ENCODE data around the gene OTX1. TPM values are rescaled to one million over a fixed set of nuclear protein-coding genes. Genes with fewer than 3 reads are reported as not detected.

Gene OTX1
- total RNA-seq, 1 donor from 2014 or later = not detected

GRCh38 chr2:63023444-63023843 is 27.2 kb upstream of the OTX1 start:
- H3K27me3 ChIP-seq (ENCODE audit: control insufficient read depth, insufficient read depth, low read length) = no peaks in the 10 kb centered on the region
- no peaks in the 10 kb centered on the region for H3K36me3 ChIP-seq (ENCODE audit: control insufficient read depth, insufficient read depth, low read length)
- no peak overlapping the region for H3K4me3 ChIP-seq (ENCODE audit: low read depth, low read length)
- DNase-seq (ENCODE audit: low read depth) = no peak
- peak; percentile 15 for TF ChIP-seq CTCF (IDR thresholded peaks at IDR 0.05; ENCODE audit: insufficient read depth, low read length, poor library complexity, severe bottlenecking)

DNA sequence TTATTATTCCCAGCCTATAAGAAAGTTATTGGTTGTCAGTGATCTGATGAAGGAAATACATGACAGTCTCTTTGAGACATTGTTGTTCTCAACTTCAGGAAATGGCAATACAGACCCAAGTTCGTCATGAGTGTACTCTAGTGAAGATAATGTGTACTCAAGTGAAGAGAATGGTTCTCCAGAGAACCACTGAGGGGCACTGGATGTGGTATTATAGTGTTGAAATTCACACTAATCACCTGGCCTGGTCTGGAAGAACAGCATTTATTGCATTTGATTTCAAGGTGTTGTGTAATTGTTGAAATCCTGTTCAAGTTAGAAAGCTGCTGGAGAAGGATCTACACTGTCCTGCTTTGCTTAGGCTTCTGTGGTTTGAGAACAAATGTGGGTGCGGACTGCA is 23.4 kb upstream of the OTX1 start:
- H3K36me3 ChIP-seq (ENCODE audit: control insufficient read depth, insufficient read depth, low read length) = no peaks in the 10 kb centered on the region
- DNase-seq (ENCODE audit: low read depth) = no peak
- no peaks in the 10 kb centered on the region for H3K27me3 ChIP-seq (ENCODE audit: control insufficient read depth, insufficient read depth, low read length)
- no peak overlapping the region for H3K4me3 ChIP-seq (ENCODE audit: low read depth, low read length)
- no peak for TF ChIP-seq CTCF (IDR thresholded peaks at IDR 0.05; ENCODE audit: insufficient read depth, low read length, poor library complexity, severe bottlenecking)

DNA sequence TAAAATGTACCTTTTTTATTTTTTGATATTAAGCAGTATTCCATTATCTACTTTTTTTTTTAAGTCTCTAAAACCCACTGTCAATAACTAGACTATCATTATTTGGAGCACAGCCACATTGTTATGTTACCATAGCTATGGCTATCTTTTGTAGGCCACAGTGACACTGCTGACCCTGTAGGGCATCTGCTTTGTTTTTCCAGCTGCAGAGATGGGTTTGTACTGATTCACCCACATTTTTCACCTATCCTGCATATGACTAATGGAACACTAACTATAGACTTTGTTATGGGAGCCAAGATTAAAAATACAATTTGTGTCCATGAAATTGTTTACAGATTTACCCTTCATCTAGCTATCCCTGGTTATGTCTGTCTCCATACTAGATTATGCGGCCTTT is 21.6 kb upstream of the OTX1 start:
- Histone ChIP-seq H3K27me3 (ENCODE audit: control insufficient read depth, insufficient read depth, low read length) (no peaks in the 10 kb centered on the region), H3K4me3 (ENCODE audit: low read depth, low read length) (no peak overlapping the region), H3K36me3 (ENCODE audit: control insufficient read depth, insufficient read depth, low read length) (no peaks in the 10 kb centered on the region)
- no peak for TF ChIP-seq CTCF (IDR thresholded peaks at IDR 0.05; ENCODE audit: insufficient read depth, low read length, poor library complexity, severe bottlenecking)
- no peak for DNase-seq (ENCODE audit: low read depth)

- TF ChIP-seq CTCF (IDR thresholded peaks at IDR 0.05; ENCODE audit: insufficient read depth, low read length, poor library complexity, severe bottlenecking) = no peak
- H3K4me3 ChIP-seq (ENCODE audit: low read depth, low read length) = no peak overlapping the region
- no peaks in the 10 kb centered on the region for H3K27me3 ChIP-seq (ENCODE audit: control insufficient read depth, insufficient read depth, low read length)
- no peak for DNase-seq (ENCODE audit: low read depth)
- no peaks in the 10 kb centered on the region for H3K36me3 ChIP-seq (ENCODE audit: control insufficient read depth, insufficient read depth, low read length)
These were observed 16.1 kb upstream of the OTX1 start for GRCh38 chr2:63034526-63034925.

GRCh38 chr2:63035169-63035568 is 15.5 kb upstream of the OTX1 start:
- DNase-seq (ENCODE audit: low read depth) = no peak
- no peak for TF ChIP-seq CTCF (IDR thresholded peaks at IDR 0.05; ENCODE audit: insufficient read depth, low read length, poor library complexity, severe bottlenecking)
- no peaks in the 10 kb centered on the region for H3K27me3 ChIP-seq (ENCODE audit: control insufficient read depth, insufficient read depth, low read length)
- H3K4me3 ChIP-seq (ENCODE audit: low read depth, low read length) = no peak overlapping the region
- H3K36me3 ChIP-seq (ENCODE audit: control insufficient read depth, insufficient read depth, low read length) = no peaks in the 10 kb centered on the region

DNA sequence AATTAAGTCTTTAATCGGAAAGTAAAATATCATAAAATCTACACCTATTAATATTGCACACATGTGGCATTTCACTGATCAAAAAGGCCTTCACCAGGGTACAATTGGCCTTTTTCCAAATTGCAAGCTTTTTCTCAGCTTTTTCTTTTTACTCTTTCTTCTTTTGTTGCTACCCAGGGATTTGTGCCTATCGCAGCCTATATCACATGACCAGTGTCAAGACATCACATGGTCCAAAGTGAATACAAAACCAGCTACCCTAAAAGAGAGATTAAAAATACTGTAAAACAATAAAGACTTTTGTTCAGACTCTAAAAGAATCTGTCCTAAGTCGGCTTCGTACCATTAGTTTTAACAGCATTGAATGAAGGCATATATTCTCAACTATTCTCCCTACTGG is 15.0 kb upstream of the OTX1 start:
- DNase-seq (ENCODE audit: low read depth) = no peak
- no peak overlapping the region for H3K4me3 ChIP-seq (ENCODE audit: low read depth, low read length)
- TF ChIP-seq CTCF (IDR thresholded peaks at IDR 0.05; ENCODE audit: insufficient read depth, low read length, poor library complexity, severe bottlenecking) = no peak

More for the DNA sequence above, 15.0 kb upstream of the OTX1 start:
- H3K27me3 ChIP-seq (ENCODE audit: control insufficient read depth, insufficient read depth, low read length) = no peaks in the 10 kb centered on the region
- no peaks in the 10 kb centered on the region for H3K36me3 ChIP-seq (ENCODE audit: control insufficient read depth, insufficient read depth, low read length)

Data from kidney epithelial cell (primary cell).